Measurements from ENCODE around the gene APBA2.

Gene APBA2

DNA sequence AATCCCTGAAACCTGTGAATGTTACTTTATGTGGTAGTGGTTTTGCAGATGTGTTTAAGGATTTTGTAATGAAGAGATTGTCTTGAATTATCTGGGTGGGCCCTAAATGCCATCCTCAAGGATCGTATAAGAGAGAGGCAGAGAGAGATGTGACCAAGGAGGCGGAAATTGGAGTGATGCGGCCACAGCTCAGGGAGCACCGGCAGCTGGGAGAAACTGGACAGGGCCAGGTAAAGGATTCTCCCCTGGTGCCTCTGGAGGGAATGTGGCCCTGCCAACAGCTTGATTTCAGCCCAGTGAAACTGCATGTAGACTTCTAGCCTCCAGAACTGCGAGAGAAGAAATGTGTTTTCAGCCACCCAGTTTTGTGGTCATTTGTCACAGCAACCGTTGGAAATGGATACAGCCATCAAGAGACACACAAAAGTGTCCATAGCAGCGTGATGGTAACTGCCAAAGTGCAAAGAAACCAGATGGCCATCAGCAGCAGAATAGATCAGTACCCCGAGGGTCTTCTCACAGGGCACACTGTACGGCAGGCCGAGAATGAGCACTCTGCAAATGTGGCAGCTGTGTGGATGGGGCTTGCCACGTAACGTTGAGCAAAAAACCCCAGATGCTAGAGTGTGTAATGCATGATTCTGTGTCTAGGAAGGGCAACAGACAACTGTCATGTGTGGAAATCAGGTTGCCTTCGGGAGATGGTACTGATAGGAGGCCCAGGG is 12.2 kb downstream of the APBA2 start:
- no peak for DNase-seq

DNA sequence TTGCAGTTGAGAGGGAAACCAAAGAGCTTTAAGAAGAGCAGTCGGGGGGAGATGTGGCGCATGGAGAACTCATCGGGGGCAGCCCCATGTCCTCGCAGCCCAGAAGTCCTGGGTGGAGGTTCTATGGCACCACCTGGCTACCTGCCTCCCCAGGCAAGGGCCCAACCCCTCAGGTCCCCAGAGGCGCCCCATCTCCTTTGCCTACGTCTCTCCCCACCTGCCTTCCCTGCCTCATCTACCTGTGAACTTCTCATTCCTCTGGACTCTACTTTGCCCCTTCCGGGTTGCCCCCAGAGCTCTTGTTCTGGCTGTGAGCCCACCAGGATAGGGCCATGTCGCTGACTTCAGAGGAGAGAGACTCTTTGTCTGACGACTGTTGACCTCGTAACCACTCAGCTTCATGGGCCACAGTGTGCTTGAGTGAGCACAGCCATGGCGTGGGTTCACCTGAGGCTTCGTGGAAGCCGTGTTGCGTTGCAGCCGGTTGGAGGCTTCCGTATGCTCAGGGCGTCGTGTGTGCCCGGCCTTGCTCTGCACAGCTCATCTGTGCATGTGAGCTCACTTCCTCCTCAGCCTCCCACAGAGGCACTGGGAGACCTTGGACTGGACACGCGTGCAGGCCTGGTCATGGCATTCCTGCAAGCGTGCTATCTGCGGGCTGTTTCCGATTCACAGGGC is 13.4 kb downstream of the APBA2 start:
- no peak for DNase-seq

DNA sequence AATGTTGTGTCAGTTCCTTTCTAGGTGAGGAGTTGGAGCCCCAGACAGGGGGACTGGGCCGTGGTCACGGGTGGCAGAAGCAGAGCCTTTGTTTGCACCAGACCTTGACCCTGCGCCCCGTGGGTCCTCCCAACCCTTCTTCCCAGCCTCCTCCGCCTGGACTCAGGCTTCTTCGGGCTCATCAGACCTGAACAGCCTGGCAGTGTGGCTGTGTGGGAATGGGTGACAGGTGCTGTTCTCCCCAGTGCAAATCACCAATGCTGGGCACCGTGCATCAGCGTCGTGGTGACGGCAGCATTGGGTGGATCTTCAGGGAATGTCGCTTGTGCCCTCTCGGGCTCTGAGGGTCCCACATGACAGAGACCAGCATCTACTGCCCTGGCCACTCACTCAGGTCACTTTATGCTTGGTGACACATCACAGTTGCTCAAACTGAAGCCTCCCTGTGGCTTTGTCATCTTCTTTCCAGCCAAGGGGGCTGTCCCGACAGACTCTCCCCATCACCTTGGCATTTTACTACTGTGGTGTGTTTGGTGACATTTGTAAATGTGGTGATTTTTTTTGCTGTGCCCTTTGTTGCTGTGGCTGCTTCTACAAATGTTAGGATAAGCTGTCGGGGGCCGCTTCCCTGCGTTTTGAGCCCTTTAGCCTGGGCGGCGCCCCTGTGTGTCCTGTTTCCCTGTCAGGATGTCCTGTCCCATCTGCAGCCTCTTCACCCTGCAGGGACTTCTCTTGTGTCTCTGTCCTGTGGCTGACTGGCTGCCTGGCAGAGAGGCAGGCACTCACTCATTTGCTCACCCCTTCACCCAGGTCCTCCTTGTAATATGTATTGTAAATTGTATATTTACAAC is 14.5 kb downstream of the APBA2 start:
- no peak for DNase-seq

GRCh38 chr15:28900892-28901586 is 15.3 kb downstream of the APBA2 start:
- DNase-seq: no peak

DNA sequence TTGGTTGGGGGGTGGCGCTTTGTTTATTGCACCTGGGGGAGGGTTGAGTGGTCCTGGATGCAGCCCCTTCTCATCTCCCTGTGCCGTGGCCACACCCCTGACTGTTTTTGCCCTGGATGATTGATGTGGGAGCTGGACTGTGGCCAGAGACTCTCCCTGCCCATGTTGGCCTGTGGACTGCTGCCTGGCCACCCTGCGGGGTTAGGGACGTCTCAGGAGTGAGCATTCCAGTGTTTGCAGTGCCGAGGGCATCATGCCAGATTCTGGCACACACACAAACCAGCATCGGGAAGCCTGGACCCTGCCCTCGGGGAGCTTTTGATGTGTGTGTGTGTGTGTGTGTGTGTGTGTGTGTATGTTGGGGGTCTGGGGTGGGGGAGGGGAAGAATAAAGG is 15.8 kb downstream of the APBA2 start:
- DNase-seq: no peak

GRCh38 chr15:28901987-28902745 is 16.4 kb downstream of the APBA2 start:
- DNase-seq: no peak

- no peak for DNase-seq
Observed at GRCh38 chr15:28902856-28903255, 17.1 kb downstream of the APBA2 start.

GRCh38 chr15:28903555-28903954 is 17.8 kb downstream of the APBA2 start:
- no peak for DNase-seq

- DNase-seq: no peak
Observed at GRCh38 chr15:28904003-28904402, 18.2 kb downstream of the APBA2 start.

DNA sequence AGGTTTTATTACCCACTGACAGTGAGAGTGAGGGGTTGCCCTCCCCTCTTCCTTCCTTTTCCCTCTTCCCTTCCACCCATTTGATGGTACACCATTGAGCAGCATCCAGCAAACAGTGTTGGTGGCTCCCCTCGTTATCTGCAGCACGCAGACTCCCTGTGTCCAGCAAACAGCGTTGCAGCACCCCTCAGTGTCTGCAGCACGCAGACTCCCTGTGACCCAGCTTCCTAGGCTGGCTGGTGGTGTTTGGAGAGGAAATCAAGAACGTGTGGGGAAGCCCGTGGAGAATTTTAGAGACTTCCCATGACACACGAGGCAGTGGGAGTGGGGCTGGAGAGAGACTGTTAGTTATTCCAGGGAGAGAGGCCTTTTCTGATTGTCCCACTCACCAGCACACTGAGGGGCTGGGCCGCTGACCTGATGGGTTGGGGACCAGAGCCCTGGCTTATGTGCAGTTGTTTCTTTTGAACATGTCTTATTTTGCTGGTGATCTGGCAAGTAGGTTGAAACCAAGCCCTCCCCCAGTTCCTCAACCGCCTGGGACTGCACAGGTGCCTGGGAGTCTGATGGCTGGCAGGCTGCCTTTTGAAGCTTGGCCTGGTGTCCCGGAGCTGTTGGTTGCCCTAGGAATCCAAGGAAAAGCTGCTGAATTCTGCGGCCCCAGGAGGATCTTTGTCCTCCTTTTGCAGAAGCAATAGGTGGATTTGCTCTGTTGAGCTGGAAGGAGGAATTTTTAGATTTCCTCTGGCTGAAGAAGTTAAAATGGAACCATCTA is 19.0 kb downstream of the APBA2 start:
- DNase-seq: no peak

- no peak for DNase-seq
Observed at GRCh38 chr15:28907338-28907960, 21.7 kb downstream of the APBA2 start.

DNA sequence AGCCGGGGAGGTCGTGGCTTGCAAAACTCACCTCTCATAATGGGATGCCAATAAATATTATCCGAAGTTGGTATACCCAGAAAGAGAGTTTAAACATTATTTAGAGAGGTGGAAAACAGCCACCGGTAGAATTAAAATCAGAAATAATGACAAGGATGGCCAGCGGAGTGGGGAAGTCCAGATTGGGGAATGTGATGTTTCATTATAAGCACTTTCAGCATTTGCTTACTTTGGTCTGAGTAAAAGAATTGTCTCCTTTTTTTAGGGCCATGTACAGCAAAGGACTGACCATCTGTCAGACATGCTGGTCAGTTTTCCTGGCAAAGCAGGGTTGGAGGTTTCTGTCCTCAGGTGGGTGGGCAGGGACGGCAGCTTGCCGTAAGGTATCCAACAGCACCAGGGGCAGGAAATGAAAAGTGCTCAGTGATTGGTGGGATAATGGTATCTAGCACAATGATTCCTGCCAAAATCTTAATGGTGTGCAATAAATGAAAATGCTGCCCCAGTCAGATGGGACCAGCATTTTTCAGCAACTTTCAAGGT is 24.3 kb downstream of the APBA2 start:
- no peak for DNase-seq

DNA sequence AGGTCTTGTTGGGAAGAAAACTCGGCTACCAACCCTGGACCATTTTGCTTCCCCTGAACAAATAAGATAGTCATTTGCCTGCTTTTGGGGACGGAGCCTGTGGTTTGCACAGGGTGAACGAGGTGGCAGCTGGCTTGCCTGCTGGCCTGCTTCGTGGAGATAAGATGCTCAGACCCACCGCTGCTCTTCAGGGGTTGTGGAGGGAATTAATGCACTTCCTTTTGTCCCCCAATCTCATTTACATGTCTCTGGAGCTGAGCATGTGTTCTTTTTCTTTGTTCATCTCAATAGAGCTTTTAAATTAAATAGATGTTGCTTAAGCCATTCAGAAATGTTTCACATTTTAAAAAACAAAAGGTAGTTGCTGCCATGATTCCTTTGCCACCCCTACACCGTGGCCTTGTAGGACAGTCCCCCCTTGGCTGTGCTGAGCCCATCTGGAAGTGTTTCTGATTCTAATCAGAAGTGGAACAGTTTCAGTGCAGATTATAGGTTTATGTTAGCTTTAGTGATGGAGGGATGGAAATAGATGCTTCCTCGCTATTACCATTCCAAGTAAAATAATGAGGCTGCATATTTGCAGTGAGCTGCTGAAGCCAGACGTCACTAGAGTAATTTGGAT is 25.6 kb downstream of the APBA2 start:
- DNase-seq: no peak

DNA sequence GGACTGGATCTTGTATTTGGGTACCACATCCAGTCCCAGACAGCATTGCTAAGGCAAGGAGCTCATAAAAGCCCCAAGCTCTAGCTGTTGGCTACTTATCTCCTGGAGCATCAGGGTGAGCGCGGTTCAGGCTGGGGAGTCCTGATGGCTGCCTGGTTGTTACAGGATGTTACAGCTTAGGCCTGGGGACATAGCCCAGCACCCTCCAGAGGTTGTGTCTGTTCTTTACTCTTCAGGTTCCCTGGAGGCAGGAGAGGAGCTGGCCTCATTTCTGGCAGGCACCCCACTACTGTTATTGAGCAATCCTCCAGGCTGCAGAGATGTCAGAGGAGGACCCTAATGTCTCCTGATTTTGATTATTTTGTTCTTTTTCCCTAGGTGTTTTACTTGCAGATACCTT is 26.6 kb downstream of the APBA2 start:
- no peak for DNase-seq

DNA sequence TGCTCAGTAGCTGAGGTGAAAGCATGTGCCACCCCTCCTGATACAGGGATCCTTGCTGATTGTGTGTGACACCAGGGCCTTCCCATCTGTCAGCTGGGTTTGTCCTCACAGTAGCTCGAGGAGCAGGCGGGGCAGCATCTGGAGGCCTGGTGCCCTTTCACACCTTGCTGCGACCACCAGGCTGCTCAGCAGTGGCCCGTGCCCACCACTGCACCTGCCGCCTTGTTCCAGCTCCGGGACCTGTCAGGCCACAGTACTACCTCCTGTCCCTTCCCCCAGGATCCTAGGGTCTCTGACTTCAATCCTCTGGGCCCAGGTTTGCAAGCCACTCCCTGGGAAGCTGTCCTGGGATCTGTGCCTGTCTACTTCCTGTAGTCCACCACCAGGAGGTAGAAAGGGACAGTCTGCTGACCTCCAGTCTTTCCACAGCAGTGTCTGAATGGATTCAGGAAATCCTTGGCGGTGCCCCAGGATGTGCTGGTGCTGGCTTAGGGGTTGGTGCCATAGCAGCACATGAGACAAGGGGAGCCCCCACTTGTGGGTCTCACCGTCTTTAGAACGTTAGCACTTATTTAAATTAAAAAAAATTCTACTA is 27.5 kb downstream of the APBA2 start:
- DNase-seq: no peak

DNA sequence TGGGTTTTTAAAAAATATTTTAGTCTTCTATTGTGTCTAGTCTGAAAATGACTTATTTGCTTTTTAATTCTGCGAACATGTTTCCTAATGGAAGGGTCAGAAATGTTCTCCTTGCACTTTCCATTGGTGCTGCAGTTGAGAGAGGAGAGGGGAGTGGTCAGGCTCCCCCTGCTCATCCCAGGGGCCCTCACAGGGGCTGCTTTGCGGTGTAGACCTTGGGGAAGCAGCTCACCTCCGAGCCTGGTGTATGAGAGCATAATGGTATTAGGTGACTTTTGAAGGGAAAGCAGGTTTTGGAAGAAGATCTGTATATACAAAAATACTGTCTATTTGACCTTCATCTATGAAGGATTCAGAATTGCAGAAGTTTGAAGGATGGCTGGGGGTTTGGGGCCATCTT is 28.3 kb downstream of the APBA2 start:
- no peak for DNase-seq

DNA sequence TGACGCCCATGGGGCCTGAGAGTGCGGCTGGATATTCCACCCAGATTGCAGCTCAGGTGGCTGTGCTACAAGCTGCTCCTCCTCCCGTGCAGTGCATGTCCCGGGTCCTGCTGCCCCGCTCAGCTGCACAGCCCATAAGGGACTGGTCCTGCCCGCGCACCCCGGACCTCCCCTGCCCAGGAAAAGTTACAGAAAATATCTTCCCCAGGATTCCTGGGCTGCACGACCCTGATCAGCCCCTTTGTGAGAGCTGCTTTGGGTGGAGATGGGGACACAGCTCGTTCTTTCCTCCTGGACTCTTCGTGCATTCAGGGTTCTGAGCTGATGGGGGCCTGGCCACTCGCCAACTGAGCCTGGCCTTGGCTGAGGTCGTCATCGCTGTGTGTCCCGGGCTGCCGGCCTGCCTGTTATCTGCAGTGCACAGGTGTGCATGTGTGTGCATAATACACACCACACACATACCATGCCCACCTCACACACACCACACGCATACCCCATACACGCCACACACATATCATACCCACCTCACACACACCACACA is 28.8 kb downstream of the APBA2 start:
- no peak for DNase-seq

DNA sequence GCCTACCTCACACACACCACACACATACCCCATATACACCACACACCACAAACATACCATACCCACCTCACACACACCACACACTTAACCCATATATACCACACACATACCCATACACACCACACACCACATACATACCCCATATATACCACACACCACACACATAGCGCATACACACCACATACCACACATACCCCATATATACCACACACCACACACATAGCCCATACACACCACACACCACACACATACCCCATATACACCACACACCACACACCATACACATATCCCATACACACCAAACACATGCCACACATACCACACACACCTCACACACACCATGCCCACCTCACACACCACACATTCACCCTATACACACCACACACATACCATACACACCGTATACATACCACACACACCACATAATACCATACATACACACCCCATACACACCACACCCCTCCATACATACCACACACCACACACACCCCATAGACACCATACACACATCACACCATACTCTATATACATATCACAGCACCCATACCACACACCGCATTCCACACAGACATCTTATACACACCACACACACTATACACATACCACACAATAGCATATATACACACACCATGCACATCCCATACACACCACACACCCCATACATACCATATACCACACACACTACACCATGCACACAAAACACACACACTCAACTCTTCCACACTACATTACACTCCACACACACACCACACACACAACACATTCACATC is 29.5 kb downstream of the APBA2 start:
- no peak for DNase-seq

DNA sequence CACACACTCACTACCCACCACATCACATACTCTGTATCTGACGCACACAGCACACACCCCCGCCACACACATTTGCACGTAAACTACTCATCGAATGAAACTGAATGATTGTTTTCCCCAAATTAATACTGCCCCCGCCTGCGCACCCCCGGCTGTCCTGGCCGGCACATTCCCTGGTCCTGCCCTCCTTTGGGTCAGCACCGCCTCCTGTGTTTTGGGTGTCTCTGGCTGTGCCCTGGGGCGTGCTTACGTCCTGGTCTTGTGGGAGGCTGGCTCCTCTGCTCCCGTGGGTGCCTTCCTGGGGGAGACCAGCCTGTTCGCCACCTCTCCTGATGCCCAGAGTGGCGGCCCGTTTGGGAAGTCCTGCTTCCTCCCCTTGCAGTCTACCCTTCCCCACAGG is 30.2 kb downstream of the APBA2 start:
- no peak for DNase-seq

All from left hindlimb (tissue), 1 donor.